DMS 273 treated with DMSO at 0.1 percent for 48 hours (cell line): ENCODE measurements around the gene TGFBR3.

Experiments used
- DNase-seq: peaks from one replicate; lab custom pipeline; 2025; lab: John Stamatoyannopoulos, UW

The TGFBR3 gene

GRCh38 chr1:91885716-91886506, at the start of gene TGFBR3:
Gene TGFBR3, minus strand, starts transcription at chr1:91886151. Its CDS starts 24,620 bp downstream, at chr1:91861531.
- DNase-seq = peak; percentile 51

- no peak for DNase-seq
These were observed 43.3 kb upstream of the TGFBR3 start for GRCh38 chr1:91929250-91929649.

GRCh38 chr1:91928026-91928425, 42.1 kb upstream of the TGFBR3 start:
- no peak for DNase-seq

GRCh38 chr1:91925644-91926435, 39.9 kb upstream of the TGFBR3 start:
- DNase-seq = no peak

- DNase-seq = no peak
These were observed 38.2 kb upstream of the TGFBR3 start for GRCh38 chr1:91924146-91924545.

GRCh38 chr1:91919962-91920361, 34.0 kb upstream of the TGFBR3 start:
- no peak for DNase-seq

GRCh38 chr1:91916811-91917460, 31.0 kb upstream of the TGFBR3 start:
- DNase-seq = no peak

GRCh38 chr1:91916046-91916445, 30.1 kb upstream of the TGFBR3 start:
- DNase-seq = no peak

GRCh38 chr1:91913018-91913417, 27.1 kb upstream of the TGFBR3 start:
- no peak for DNase-seq

- DNase-seq = no peak
These were observed 26.3 kb upstream of the TGFBR3 start for GRCh38 chr1:91912266-91912665.

- no peak for DNase-seq
These were observed 15.3 kb upstream of the TGFBR3 start for GRCh38 chr1:91901231-91901630.

- no peak for DNase-seq
These were observed 14.6 kb upstream of the TGFBR3 start for GRCh38 chr1:91900562-91900961.

GRCh38 chr1:91897016-91897415, 11.1 kb upstream of the TGFBR3 start:
- DNase-seq = no peak

- no peak for DNase-seq
These were observed 10.0 kb upstream of the TGFBR3 start for GRCh38 chr1:91895832-91896556.

- DNase-seq = no peak
These were observed 8.2 kb upstream of the TGFBR3 start for GRCh38 chr1:91894036-91894761.

GRCh38 chr1:91891969-91892368, 6.0 kb upstream of the TGFBR3 start:
- no peak for DNase-seq

GRCh38 chr1:91891454-91891853, 5.5 kb upstream of the TGFBR3 start:
- DNase-seq = no peak

GRCh38 chr1:91889717-91890459, 3.9 kb upstream of the TGFBR3 start:
- no peak for DNase-seq

- no peak for DNase-seq
These were observed 687 bp downstream of the TGFBR3 start for GRCh38 chr1:91885213-91885715.

GRCh38 chr1:91884459-91885212, 1.3 kb downstream of the TGFBR3 start:
- DNase-seq = no peak
